AG10803 (cell line): ENCODE data around the gene GNPDA1.

Experiments
- DNase-seq: peaks from one replicate; pipeline ENCODE4 v3.0.0; 2010; ENCODE audit warnings: low read depth
- H3K4me3 ChIP-seq: 2 replicates; pipeline ENCODE4 v1.5.1; 2011; ENCODE audit warnings: mild to moderate bottlenecking, low read length, control low read depth
- TF ChIP-seq, protein P1 (sequence below): conservative IDR thresholded peaks from 2 replicates; pipeline ENCODE4 v1.5.1; 2011; ENCODE audit warnings: mild to moderate bottlenecking, low read length, control low read depth, inconsistent platforms

The GNPDA1 gene

DNA sequence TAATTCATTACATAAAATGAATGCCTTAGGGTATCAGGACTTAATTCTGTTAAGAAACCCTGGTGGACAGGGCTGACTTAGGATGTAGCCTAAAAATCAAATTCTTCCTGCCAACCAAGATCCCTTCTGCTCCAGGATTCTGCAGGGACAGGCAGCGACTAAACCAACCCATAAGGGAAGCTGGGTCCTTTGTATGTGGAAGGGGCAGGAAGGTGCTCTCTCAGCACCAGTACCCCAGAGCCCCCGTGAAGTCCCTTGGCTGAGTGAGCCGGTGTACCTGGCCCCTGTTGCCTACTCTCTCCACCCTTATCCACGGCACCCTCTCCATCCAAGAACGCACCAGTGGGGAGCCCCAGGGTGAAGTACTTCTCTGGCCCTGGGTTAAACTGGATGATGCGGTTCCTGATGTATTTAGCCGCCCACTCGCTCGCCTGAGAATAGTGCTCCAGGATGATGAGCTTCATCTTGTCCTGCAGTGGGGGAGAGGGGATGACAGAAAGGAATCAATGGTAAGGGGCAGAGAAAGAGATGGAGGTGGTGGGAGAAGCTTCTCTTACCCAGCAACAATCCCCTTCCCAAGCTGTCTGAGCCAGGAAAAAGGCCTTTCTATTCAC is 1.1 kb downstream of the GNPDA1 start:
- TF ChIP-seq, protein P1, sequence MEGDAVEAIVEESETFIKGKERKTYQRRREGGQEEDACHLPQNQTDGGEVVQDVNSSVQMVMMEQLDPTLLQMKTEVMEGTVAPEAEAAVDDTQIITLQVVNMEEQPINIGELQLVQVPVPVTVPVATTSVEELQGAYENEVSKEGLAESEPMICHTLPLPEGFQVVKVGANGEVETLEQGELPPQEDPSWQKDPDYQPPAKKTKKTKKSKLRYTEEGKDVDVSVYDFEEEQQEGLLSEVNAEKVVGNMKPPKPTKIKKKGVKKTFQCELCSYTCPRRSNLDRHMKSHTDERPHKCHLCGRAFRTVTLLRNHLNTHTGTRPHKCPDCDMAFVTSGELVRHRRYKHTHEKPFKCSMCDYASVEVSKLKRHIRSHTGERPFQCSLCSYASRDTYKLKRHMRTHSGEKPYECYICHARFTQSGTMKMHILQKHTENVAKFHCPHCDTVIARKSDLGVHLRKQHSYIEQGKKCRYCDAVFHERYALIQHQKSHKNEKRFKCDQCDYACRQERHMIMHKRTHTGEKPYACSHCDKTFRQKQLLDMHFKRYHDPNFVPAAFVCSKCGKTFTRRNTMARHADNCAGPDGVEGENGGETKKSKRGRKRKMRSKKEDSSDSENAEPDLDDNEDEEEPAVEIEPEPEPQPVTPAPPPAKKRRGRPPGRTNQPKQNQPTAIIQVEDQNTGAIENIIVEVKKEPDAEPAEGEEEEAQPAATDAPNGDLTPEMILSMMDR: no peak
- DNase-seq: no peak
- H3K4me3 ChIP-seq: peak overlapping the region; percentile 86

DNA sequence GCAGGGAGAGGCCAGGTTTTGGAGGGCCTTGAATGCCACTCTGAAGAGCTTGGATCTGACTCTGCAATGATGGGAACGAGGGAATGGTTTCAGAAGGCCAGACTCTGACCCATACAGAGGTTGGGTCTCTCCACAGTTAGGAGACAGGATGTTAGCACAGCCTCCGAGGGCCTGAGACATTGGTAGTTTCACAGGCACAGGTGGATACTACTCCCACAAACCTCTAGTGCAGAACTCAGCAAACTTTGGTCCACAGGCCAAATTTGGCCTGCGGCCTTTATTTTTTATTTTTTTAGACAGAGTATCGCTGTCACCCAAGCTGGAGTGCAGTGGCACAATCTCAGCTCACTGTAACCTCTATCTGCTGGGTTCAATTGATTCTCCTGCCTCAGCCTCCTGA is 2.9 kb downstream of the GNPDA1 start:
- TF ChIP-seq, protein P1: no peak
- DNase-seq: no peak
- H3K4me3 ChIP-seq: no peak overlapping the region

DNA sequence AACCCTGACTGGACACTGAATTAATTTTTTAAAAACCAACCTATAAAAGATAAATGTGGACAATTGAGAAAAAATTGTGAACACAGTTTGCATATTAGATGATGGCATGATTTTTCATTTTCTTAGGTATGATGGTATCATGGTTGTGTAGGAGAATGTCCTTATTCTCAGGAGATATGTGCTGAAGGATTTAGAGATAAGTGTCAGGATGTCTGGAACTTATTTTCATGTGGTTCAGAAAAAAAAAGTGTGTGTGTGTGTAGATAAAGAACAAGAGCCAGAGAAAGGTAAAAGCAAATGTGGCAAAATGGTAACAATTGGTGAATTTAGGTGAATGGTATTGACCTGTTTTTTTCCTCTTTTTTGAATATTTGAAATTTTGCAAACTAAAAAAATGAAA is 4.0 kb downstream of the GNPDA1 start:
- no peak overlapping the region for H3K4me3 ChIP-seq
- TF ChIP-seq, protein P1: no peak
- no peak for DNase-seq

DNA sequence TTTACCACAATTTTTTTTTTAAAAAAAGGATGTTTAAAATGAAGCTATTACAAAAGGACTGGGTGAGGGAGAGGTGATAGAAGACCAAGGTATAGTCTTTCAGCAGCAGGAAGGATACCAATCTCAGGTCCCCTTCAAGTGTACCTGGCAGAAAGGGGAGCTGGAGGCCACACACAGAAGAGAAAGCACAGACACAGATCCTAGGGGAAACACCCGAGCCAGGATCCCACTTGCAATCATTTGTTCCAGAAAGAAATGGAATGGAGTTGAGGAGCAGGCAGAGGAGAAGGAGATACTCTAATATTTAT is 5.6 kb downstream of the GNPDA1 start:
- DNase-seq: no peak
- TF ChIP-seq, protein P1: no peak
- no peak overlapping the region for H3K4me3 ChIP-seq

DNA sequence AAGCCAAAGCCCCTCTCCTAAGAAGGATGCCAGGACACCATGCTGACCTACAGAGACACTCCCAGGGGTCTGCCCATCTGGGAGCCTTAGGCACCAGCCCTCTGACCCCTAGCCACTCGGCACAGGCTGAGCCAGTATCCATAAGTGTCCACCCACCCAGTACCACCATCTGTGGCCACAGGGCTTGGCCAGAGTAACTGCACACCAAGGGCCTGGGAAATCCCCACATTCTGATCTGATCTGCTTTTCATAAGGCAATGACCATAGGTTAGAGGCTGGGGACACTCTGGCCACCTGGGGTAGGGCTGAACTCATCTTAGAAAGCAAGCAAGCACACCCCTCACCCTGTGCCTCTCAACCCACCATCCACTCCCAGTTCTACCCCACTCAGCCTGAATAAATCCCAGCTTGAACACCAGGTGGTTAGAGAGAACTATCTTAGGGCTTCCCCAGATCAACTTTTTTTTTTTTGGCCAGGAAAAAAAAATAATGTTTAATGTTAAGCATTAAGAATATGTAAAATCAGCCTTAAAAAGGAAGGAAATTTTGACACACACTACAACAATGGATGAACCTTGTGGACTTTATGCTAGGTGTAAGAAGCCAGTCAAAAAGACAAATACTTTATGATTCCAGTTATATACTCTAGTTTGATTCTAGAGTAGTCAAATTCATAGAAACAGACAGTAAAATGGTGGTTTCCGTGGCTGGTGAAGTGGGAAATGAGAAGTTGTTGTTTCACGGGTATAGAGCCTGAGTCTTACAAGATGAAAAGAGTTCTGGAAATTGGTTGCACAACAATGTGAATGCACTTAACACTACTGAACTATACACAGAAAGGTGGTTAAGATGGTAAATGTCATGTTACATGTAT is 6.2 kb downstream of the GNPDA1 start:
- TF ChIP-seq, protein P1: no peak
- no peak for DNase-seq
- H3K4me3 ChIP-seq: no peak overlapping the region

DNA sequence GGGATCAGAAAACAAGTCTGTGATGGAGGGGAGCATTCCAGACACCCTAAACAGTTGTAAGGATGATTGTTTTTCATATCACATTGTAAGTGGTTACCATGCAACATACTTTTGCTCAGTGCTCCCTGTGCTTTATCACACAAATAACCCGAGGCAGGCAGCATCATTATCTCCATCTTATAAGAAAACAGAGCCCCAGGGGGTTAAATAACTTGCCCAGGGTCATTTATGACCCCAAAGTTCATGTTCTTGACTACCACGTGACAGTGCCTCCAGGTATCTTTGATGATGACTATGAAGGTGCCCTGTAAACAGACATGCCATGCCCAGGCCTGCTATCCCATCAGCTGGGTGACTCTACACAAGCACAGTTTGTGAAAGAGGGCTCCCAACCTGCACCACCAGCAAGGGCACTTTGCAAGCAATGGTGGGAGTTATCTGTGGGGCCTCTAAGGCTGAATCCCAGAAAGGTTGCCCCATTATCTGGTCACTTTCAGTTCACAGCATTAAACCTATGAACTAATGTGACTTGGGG is 9.5 kb downstream of the GNPDA1 start:
- DNase-seq: no peak
- H3K4me3 ChIP-seq: no peak overlapping the region
- TF ChIP-seq, protein P1: no peak
